WTC11 (cell line): ENCODE results near the gene CCHCR1. TPM values are rescaled to one million over a fixed set of nuclear protein-coding genes. Genes with fewer than 3 reads are reported as not detected.

ENCODE experiments used
- ATAC-seq: fragments of 200-7000 bp; cut with Tn5 transposase; 2 replicates; pipeline ENCODE4 v1.10.0; 2021; ENCODE audit warnings: mild to moderate bottlenecking, moderate library complexity
- CTCF ChIA-PET: fragments of 300-600 bp; sonication (Branson Sonifier 250); formaldehyde crosslinking; loops from one replicate; lab custom pipeline; 2021; ENCODE audit warnings: antibody characterized with exemption; lab: Charles Lee
- POLR2A ChIA-PET: fragments of 350-600 bp; sonication (Branson Sonifier 250); formaldehyde crosslinking; loops from one replicate; lab custom pipeline; 2021; ENCODE audit warnings: antibody characterized with exemption; lab: Charles Lee
- DNase-seq: peaks from one replicate; pipeline ENCODE4 v3.0.0; 2021; ENCODE audit warnings: low spot score
- H3K27ac Mint-ChIP-seq: 2 replicates; pipeline ENCODE4 v1.8.0; 2021; ENCODE audit warnings: mixed read lengths
- H3K27me3 Mint-ChIP-seq: 2 replicates; pipeline ENCODE4 v1.8.0; 2021; ENCODE audit warnings: low read depth, mild to moderate bottlenecking, moderate library complexity, mixed read lengths
- H3K36me3 Mint-ChIP-seq: 2 replicates; pipeline ENCODE4 v1.8.0; 2021; ENCODE audit warnings: mixed read lengths
- H3K4me1 Mint-ChIP-seq: 2 replicates; pipeline ENCODE4 v1.8.0; 2022; ENCODE audit warnings: mixed read lengths
- H3K4me3 Mint-ChIP-seq: 2 replicates; pipeline ENCODE4 v1.8.0; 2021; ENCODE audit warnings: mild to moderate bottlenecking, moderate library complexity, mixed read lengths
- H3K9me3 Mint-ChIP-seq: 2 replicates; pipeline ENCODE4 v1.8.0; 2021; ENCODE audit warnings: mixed read lengths
- GABPB1 ChIP-seq: sonication (generic); formaldehyde crosslinking; IDR thresholded peaks from 2 replicates; pipeline ENCODE4 v1.8.1; 2023; ENCODE audit warnings: mild to moderate bottlenecking, missing genetic modification reagents
- MYBL2 ChIP-seq: sonication (generic); formaldehyde crosslinking; IDR thresholded peaks from 2 replicates; pipeline ENCODE4 v1.8.1; 2023; ENCODE audit warnings: mild to moderate bottlenecking, moderate library complexity, missing genetic modification reagents
- NFATC4 ChIP-seq: fragments of 250-450 bp; sonication (Bioruptor Pico); IDR thresholded peaks from 2 replicates; pipeline ENCODE4 v1.9.0; 2021; ENCODE audit warnings: mild to moderate bottlenecking
- NR2C2 ChIP-seq: sonication (generic); formaldehyde crosslinking; IDR thresholded peaks from 2 replicates; pipeline ENCODE4 v1.8.0; 2022; ENCODE audit warnings: mild to moderate bottlenecking, missing genetic modification reagents
- RORB ChIP-seq: fragments of 250-450 bp; sonication (Bioruptor Pico); IDR thresholded peaks from 2 replicates; pipeline ENCODE4 v1.9.0; 2021; ENCODE audit warnings: mild to moderate bottlenecking
- SOX15 ChIP-seq: fragments of 250-450 bp; sonication (Bioruptor Pico); IDR thresholded peaks from 2 replicates; pipeline ENCODE4 v1.9.0; 2021; ENCODE audit warnings: mild to moderate bottlenecking
- ZNF263 ChIP-seq: sonication (generic); formaldehyde crosslinking; IDR thresholded peaks from 2 replicates; pipeline ENCODE4 v1.8.1; 2022; ENCODE audit warnings: low read depth, mild to moderate bottlenecking, moderate library complexity, missing genetic modification reagents
- ZNF396 ChIP-seq: fragments of 250-450 bp; sonication (Bioruptor Pico); IDR thresholded peaks from 2 replicates; pipeline ENCODE4 v1.8.0; 2021; ENCODE audit warnings: mild to moderate bottlenecking, moderate library complexity, borderline replicate concordance
- total RNA-seq: library from RNA; stranded (reverse); gene quantifications from 3 replicates; pipeline ENCODE4 v1.2.3, GENCODE V29; 2021
- TF ChIP-seq, protein P1 (sequence below): fragments of 250-450 bp; sonication (Bioruptor Pico); IDR thresholded peaks from 2 replicates; pipeline ENCODE4 v1.8.0; 2021; ENCODE audit warnings: mild to moderate bottlenecking
- TF ChIP-seq, protein P2 (sequence below): fragments of 200-600 bp; IDR thresholded peaks from 2 replicates; pipeline ENCODE4 v1.8.0; 2022; ENCODE audit warnings: antibody characterized with exemption
- TF ChIP-seq, protein P3 (sequence below): sonication (generic); formaldehyde crosslinking; IDR thresholded peaks from 2 replicates; pipeline ENCODE4 v1.8.0; 2022; ENCODE audit warnings: missing genetic modification reagents
- TF ChIP-seq, protein P4 (sequence below): sonication (generic); formaldehyde crosslinking; IDR thresholded peaks from 2 replicates; pipeline ENCODE4 v1.8.1; 2023; ENCODE audit warnings: mild to moderate bottlenecking, missing genetic modification reagents
- TF ChIP-seq, protein P5 (sequence below): sonication (generic); formaldehyde crosslinking; IDR thresholded peaks from 2 replicates; pipeline ENCODE4 v1.8.1; 2023; ENCODE audit warnings: mild to moderate bottlenecking, moderate library complexity, missing genetic modification reagents
- TF ChIP-seq, protein P6 (sequence below): sonication (generic); formaldehyde crosslinking; IDR thresholded peaks from 2 replicates; pipeline ENCODE4 v1.8.1; 2022; ENCODE audit warnings: missing genetic modification reagents, borderline replicate concordance

The CCHCR1 gene
- total RNA-seq, 1 experiment from 2014 or later: 58.7 TPM

DNA sequence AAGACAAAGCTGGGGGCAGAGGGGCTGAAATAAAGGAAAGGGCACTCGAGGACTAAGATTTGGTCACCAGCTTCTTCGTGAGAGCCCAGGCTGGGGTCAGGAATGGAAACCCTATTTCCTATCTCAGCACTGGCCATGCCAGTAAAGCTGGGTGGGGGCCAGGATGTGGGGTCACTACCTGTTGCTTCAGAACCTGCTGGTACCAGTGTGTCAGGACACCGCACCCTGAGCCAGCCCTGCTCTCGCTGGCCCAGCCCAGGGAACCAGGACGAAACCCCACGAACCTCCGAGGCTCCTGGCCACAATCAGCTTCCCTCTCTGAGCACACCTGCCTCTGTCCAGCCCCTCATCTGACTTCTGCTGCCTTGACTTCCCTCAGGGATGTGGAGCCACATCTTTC, 39.4 kb downstream of the CCHCR1 start:
- DNase-seq (no peak), ATAC-seq (no peak)
- Mint-ChIP-seq H3K4me3 (no peak overlapping the region), H3K36me3 (no peaks in the 10 kb centered on the region), H3K27ac (no peak overlapping the region), H3K9me3 (no peaks in the 10 kb centered on the region), H3K4me1 (peaks cover 17% of the 10 kb centered on the region), H3K27me3 (peaks cover 8% of the 10 kb centered on the region)
- POLR2A ChIA-PET: no interaction called here
- TF ChIP-seq, protein P1, sequence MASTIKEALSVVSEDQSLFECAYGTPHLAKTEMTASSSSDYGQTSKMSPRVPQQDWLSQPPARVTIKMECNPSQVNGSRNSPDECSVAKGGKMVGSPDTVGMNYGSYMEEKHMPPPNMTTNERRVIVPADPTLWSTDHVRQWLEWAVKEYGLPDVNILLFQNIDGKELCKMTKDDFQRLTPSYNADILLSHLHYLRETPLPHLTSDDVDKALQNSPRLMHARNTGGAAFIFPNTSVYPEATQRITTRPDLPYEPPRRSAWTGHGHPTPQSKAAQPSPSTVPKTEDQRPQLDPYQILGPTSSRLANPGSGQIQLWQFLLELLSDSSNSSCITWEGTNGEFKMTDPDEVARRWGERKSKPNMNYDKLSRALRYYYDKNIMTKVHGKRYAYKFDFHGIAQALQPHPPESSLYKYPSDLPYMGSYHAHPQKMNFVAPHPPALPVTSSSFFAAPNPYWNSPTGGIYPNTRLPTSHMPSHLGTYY: no peak
- no peak for TF ChIP-seq SOX15 (CRISPR knock-in tag)
- TF ChIP-seq, protein P2, sequence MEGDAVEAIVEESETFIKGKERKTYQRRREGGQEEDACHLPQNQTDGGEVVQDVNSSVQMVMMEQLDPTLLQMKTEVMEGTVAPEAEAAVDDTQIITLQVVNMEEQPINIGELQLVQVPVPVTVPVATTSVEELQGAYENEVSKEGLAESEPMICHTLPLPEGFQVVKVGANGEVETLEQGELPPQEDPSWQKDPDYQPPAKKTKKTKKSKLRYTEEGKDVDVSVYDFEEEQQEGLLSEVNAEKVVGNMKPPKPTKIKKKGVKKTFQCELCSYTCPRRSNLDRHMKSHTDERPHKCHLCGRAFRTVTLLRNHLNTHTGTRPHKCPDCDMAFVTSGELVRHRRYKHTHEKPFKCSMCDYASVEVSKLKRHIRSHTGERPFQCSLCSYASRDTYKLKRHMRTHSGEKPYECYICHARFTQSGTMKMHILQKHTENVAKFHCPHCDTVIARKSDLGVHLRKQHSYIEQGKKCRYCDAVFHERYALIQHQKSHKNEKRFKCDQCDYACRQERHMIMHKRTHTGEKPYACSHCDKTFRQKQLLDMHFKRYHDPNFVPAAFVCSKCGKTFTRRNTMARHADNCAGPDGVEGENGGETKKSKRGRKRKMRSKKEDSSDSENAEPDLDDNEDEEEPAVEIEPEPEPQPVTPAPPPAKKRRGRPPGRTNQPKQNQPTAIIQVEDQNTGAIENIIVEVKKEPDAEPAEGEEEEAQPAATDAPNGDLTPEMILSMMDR: no peak
- CTCF ChIA-PET: interaction anchor here (1.1 to 11.0 kb wide), 4 partner anchors 11 to 249 kb away, joined by 5 to 90 read pairs (median 7); no protein-coding TSS in a partner anchor

DNA sequence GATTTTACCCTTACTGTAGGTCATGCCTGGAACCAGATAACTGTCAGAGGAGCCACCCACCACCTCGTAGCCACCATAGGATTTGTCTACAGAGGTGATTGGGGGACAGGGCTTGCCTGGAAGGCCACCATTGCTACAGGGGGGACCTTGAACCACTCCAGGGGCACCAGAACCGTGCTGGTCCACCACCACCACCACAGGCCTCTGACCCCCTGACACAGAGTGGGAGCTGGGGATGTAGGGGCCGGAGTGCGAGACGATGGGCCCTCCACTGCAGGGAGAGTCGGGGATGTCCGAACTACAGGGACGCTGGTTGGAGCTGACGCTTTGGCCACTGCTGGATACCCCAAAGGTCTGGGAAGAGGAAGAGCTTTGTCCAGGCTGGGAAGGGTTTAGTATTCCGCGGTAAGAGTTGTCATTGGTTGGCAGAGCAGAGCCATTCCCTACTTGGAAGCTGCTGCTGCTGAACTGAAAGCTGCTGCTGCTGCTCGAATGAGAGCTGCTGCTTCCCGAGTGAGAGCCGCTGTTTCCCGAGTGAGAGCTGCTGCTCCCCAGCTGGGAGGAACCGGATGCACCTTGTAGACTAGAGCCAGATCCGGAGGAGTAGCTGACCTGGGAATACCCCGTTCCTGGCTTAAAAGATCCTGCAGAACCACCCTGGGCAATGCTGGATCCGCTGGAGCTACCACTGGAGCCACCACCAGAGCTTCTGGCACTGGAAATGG, 40.8 kb downstream of the CCHCR1 start:
- H3K27ac Mint-ChIP-seq: no peak overlapping the region
- TF ChIP-seq, protein P3, sequence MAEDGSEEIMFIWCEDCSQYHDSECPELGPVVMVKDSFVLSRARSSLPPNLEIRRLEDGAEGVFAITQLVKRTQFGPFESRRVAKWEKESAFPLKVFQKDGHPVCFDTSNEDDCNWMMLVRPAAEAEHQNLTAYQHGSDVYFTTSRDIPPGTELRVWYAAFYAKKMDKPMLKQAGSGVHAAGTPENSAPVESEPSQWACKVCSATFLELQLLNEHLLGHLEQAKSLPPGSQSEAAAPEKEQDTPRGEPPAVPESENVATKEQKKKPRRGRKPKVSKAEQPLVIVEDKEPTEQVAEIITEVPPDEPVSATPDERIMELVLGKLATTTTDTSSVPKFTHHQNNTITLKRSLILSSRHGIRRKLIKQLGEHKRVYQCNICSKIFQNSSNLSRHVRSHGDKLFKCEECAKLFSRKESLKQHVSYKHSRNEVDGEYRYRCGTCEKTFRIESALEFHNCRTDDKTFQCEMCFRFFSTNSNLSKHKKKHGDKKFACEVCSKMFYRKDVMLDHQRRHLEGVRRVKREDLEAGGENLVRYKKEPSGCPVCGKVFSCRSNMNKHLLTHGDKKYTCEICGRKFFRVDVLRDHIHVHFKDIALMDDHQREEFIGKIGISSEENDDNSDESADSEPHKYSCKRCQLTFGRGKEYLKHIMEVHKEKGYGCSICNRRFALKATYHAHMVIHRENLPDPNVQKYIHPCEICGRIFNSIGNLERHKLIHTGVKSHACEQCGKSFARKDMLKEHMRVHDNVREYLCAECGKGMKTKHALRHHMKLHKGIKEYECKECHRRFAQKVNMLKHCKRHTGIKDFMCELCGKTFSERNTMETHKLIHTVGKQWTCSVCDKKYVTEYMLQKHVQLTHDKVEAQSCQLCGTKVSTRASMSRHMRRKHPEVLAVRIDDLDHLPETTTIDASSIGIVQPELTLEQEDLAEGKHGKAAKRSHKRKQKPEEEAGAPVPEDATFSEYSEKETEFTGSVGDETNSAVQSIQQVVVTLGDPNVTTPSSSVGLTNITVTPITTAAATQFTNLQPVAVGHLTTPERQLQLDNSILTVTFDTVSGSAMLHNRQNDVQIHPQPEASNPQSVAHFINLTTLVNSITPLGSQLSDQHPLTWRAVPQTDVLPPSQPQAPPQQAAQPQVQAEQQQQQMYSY (CRISPR knock-in tag): 0 out of 2 replicates have a peak, but pooled peaks have one; percentile 10
- no peak for TF ChIP-seq NFATC4 (CRISPR knock-in tag)
- TF ChIP-seq, protein P2: no peak

DNA sequence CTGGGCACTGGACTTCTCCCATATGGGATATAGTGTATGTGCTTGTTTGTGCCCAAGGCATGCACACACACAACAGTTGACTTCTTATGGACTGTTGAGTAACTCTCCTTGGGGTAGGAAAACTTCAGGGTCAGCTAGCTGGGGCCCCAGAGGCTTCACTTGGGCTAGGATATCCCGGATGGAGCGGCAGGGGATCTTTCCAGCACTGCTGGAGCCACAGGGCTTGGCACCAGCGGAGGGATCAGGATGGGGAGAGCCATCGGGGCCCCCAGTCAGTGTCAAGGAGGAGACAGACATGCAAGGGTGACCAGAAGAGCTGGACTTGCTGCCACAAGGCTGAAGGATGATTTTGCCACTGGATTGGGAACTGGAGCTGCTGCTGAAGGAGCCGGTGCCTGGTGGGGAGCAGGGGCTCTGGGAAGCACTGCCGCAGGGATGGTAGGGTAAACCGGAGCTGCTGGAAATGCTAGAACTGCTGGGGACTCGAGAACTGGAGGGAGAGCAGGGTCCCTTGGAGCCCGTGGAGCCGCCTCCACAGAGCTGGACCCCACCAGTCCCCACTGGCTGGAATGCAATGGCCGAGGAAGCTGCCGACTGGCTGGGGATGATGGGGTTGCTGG, 41.6 kb downstream of the CCHCR1 start:
- H3K4me3 Mint-ChIP-seq: no peak overlapping the region
- H3K9me3 Mint-ChIP-seq: no peaks in the 10 kb centered on the region
- ChIA-PET CTCF (interaction anchor here (0.9 to 11.0 kb wide), 14 partner anchors 13 to 437 kb away, joined by 3 to 90 read pairs (median 4); no protein-coding TSS in a partner anchor), POLR2A (interaction anchor here (0.8 to 1.3 kb wide), 2 partner anchors 29 to 56 kb away, joined by 3 read pairs; no protein-coding TSS in a partner anchor)
- TF ChIP-seq RORB (CRISPR knock-in tag) (no peak), ZNF263 (CRISPR knock-in tag) (no peak), MYBL2 (CRISPR knock-in tag) (no peak), GABPB1 (CRISPR knock-in tag) (no peak), NR2C2 (CRISPR knock-in tag) (no peak), ZNF396 (CRISPR knock-in tag) (no peak)
- TF ChIP-seq, protein P4, sequence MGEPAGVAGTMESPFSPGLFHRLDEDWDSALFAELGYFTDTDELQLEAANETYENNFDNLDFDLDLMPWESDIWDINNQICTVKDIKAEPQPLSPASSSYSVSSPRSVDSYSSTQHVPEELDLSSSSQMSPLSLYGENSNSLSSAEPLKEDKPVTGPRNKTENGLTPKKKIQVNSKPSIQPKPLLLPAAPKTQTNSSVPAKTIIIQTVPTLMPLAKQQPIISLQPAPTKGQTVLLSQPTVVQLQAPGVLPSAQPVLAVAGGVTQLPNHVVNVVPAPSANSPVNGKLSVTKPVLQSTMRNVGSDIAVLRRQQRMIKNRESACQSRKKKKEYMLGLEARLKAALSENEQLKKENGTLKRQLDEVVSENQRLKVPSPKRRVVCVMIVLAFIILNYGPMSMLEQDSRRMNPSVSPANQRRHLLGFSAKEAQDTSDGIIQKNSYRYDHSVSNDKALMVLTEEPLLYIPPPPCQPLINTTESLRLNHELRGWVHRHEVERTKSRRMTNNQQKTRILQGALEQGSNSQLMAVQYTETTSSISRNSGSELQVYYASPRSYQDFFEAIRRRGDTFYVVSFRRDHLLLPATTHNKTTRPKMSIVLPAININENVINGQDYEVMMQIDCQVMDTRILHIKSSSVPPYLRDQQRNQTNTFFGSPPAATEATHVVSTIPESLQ (CRISPR knock-in tag): no peak
- TF ChIP-seq, protein P5, sequence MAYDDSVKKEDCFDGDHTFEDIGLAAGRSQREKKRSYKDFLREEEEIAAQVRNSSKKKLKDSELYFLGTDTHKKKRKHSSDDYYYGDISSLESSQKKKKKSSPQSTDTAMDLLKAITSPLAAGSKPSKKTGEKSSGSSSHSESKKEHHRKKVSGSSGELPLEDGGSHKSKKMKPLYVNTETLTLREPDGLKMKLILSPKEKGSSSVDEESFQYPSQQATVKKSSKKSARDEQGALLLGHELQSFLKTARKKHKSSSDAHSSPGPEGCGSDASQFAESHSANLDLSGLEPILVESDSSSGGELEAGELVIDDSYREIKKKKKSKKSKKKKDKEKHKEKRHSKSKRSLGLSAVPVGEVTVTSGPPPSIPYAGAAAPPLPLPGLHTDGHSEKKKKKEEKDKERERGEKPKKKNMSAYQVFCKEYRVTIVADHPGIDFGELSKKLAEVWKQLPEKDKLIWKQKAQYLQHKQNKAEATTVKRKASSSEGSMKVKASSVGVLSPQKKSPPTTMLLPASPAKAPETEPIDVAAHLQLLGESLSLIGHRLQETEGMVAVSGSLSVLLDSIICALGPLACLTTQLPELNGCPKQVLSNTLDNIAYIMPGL: no peak
- TF ChIP-seq, protein P6, sequence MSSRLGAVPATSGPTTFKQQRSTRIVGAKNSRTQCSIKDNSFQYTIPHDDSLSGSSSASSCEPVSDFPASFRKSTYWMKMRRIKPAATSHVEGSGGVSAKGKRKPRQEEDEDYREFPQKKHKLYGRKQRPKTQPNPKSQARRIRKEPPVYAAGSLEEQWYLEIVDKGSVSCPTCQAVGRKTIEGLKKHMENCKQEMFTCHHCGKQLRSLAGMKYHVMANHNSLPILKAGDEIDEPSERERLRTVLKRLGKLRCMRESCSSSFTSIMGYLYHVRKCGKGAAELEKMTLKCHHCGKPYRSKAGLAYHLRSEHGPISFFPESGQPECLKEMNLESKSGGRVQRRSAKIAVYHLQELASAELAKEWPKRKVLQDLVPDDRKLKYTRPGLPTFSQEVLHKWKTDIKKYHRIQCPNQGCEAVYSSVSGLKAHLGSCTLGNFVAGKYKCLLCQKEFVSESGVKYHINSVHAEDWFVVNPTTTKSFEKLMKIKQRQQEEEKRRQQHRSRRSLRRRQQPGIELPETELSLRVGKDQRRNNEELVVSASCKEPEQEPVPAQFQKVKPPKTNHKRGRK (CRISPR knock-in tag): no peak
- H3K27me3 Mint-ChIP-seq: peaks cover 15% of the 10 kb centered on the region
- H3K36me3 Mint-ChIP-seq: no peaks in the 10 kb centered on the region
- no peak overlapping the region for H3K27ac Mint-ChIP-seq
- H3K4me1 Mint-ChIP-seq: peaks cover 22% of the 10 kb centered on the region
- ATAC-seq (no peak), DNase-seq (no peak)

More for the DNA sequence above, 40.8 kb downstream of the CCHCR1 start:
- Mint-ChIP-seq H3K4me3 (no peak overlapping the region), H3K4me1 (peaks cover 20% of the 10 kb centered on the region), H3K36me3 (no peaks in the 10 kb centered on the region), H3K27me3 (peaks cover 15% of the 10 kb centered on the region), H3K9me3 (no peaks in the 10 kb centered on the region)
- DNase-seq: no peak
- POLR2A ChIA-PET: interaction anchor here (0.6 to 0.8 kb wide), 2 partner anchors 56 to 372 kb away, joined by 3 to 4 read pairs; no protein-coding TSS in a partner anchor
- no peak for ATAC-seq
- CTCF ChIA-PET: interaction anchor here (0.8 to 11.0 kb wide), 13 partner anchors 12 to 250 kb away, joined by 3 to 90 read pairs (median 5); partner anchors contain the start of gene VARS2
